Right lobe of liver (tissue), 6 donors: ENCODE results near the gene GTF2A1L. TPM values are rescaled to one million over a fixed set of nuclear protein-coding genes. Genes with fewer than 3 reads are reported as not detected.

Source experiments
- ATAC-seq, 4 donors: fragments of 200-7000 bp; cut with Tn5 transposase; one replicate each; pipeline ENCODE4 v1.9.1; 2020; ENCODE audit warnings: mild to moderate bottlenecking in 4 of 4, moderate library complexity in 4 of 4
- DNase-seq, 3 donors: peaks; one replicate each; pipeline ENCODE4 v3.0.0-alpha.2; 2020
- H3K27ac ChIP-seq, 3 donors: fragments of 200-600 bp; one replicate each; pipeline ENCODE4 v1.8.0; 2022
- H3K27me3 ChIP-seq, 2 donors: fragments of 200-600 bp; one replicate each; pipeline ENCODE4 v1.8.0; 2022
- H3K36me3 ChIP-seq, 4 donors: fragments of 200-600 bp; sonication (generic) in 1 of 4; one replicate each; pipeline versions ENCODE4 v1.5.1 to v1.8.0; 2017 to 2022; ENCODE audit warnings: control low read depth in 1 of 4
- H3K4me1 ChIP-seq, 4 donors: fragments of 200-600 bp; sonication (generic) in 1 of 4; one replicate each; pipeline versions ENCODE4 v1.5.1 to v1.8.0; 2017 to 2022; ENCODE audit warnings: control low read depth in 1 of 4
- H3K4me3 ChIP-seq, 3 donors: fragments of 200-600 bp; one replicate each; pipeline ENCODE4 v1.8.0; 2022
- H3K9me3 ChIP-seq, 4 donors: fragments of 200-600 bp; sonication (generic) in 1 of 4; one replicate each; pipeline versions ENCODE4 v1.5.1 to v1.8.0; 2017 to 2022; ENCODE audit warnings: control low read depth in 1 of 4
- CTCF ChIP-seq, 4 donors: fragments of 200-600 bp in 3 of 4; fragments of 450-650 bp in 1 of 4; IDR thresholded peaks; one replicate each; pipeline versions ENCODE4 v1.5.1 to v1.8.0; 2016 to 2022; ENCODE audit warnings: antibody characterized with exemption in 4 of 4, mild to moderate bottlenecking in 2 of 4
- POLR2A ChIP-seq: fragments of 450-650 bp; IDR thresholded peaks from one replicate; pipeline ENCODE4 v1.6.1; 2017; ENCODE audit warnings: antibody characterized with exemption, mild to moderate bottlenecking
- WGBS: methylation state at CpG from one replicate; pipeline ENCODE4 v1.1.6; 2018; ENCODE audit warnings: low coverage, low lambda C conversion rate; ENCODE audit not compliant: insufficient coverage; ENCODE audit errors: missing lambda C conversion rate; 5-methylcytosine and 5-hydroxymethylcytosine counted together
- intact Hi-C, 2 donors: fragments of 100-400 bp; cut with DNase I; formaldehyde crosslinking; loops; one replicate each; pipeline versions ENCODE4 v1.11.2 to v1.14.1; 2022
- total RNA-seq, 6 experiments: library from RNA; depleted of rRNA in 2 of 6; stranded (reverse); fragments of >200 nt in 2 of 6; fragmentation: NEBNext Ultra II Directional in 3 of 6; extraction: Animal tissue kit (Norgen Biotek cat#: 25700) in 3 of 6; gene quantifications; one replicate each; pipeline versions ENCODE4 v1.1.0 to v1.2.4, GENCODE V29; 2016 to 2023
- donor health status: DM: no; HTN: yes; CAD: no.
- donor health status: DM: no; HTN: no; CAD: no.
- donor health status: DM: no; HTN: no; CAD: no.
- donor health status: DM: no; HTN: yes; CAD: no.
- donor health status: DM: no; HTN: yes; CAD: no.

GTF2A1L gene
- total RNA-seq, 6 experiments from 2014 or later = 0.58 to 0.66 TPM; not detected in 4

DNA sequence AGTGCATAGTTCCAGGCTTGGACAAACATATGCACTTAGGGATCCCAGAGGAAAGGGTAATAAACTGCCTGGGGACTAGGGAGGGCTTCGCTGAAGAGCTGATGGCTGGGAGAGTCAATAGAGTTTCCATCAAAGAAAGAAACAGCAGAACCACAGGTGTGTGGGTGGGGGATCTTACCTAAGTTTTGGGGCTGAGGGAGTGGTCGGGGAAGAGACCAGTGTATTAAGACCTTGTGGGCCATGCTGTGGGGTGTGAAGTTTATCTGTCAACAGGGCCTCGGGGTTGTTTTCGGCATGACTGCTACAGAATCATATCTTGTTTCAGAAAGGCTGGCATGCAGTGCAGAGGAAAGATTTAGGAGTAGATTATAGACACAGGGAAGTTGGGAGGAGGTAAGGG lies 31.2 kb upstream of the GTF2A1L start:
- ATAC-seq (no peak), DNase-seq (no peak)
- no peaks in the 10 kb centered on the region for H3K4me1 ChIP-seq
- no peaks in the 10 kb centered on the region for H3K9me3 ChIP-seq
- no peaks in the 10 kb centered on the region for H3K36me3 ChIP-seq
- TF ChIP-seq CTCF (IDR thresholded peaks at IDR 0.05) = no peak
- no peak for TF ChIP-seq POLR2A
- H3K27ac ChIP-seq = no peak overlapping the region
- intact Hi-C loops = no loop called here
- WGBS = 55% methylated on average over 4 of the region's 4 CpGs
- no peaks in the 10 kb centered on the region for H3K27me3 ChIP-seq
- H3K4me3 ChIP-seq = no peak overlapping the region

DNA sequence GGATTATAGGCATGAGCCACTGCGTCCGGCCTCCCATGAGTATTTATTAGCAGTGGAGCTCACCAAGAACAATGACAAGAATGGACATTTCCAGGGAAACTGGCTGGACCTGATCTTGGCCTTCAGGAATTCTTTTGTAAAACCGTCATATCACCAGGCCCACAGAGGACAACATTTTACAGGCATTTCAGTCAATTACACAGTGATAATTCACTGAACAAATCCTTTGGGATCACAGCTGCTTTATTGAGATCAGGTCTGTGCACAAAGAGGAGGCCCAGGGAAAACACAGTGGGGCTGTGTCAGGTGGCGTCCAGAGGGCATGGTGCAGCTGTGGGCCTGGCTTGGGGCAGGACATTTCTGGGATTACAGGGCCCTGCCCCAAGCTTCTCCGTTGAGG lies 30.1 kb upstream of the GTF2A1L start:
- no peak overlapping the region for H3K4me3 ChIP-seq
- H3K9me3 ChIP-seq = no peaks in the 10 kb centered on the region
- WGBS = 88% methylated on average over 5 of the region's 5 CpGs
- H3K4me1 ChIP-seq = no peaks in the 10 kb centered on the region
- TF ChIP-seq CTCF (IDR thresholded peaks at IDR 0.05) (no peak), POLR2A (no peak)
- no peak overlapping the region for H3K27ac ChIP-seq
- H3K27me3 ChIP-seq = no peaks in the 10 kb centered on the region
- H3K36me3 ChIP-seq = no peaks in the 10 kb centered on the region
- intact Hi-C loops = no loop called here
- no peak for ATAC-seq
- no peak for DNase-seq

- ATAC-seq = no peak
- no peaks in the 10 kb centered on the region for H3K4me1 ChIP-seq
Measured at GRCh38 chr2:48587961-48588360, 29.7 kb upstream of the GTF2A1L start.

GRCh38 chr2:48588745-48589144 lies 28.9 kb upstream of the GTF2A1L start:
- Histone ChIP-seq H3K27ac (no peak overlapping the region), H3K36me3 (no peaks in the 10 kb centered on the region), H3K4me3 (no peak overlapping the region), H3K9me3 (no peaks in the 10 kb centered on the region), H3K27me3 (no peaks in the 10 kb centered on the region), H3K4me1 (no peaks in the 10 kb centered on the region)
- ATAC-seq (no peak), DNase-seq (no peak)
- 33% methylated on average over 1 of the region's 1 CpG for WGBS
- TF ChIP-seq POLR2A = no peak
- no peak for TF ChIP-seq CTCF (IDR thresholded peaks at IDR 0.05)
- intact Hi-C loops = no loop called here

More at GRCh38 chr2:48587961-48588360, 29.7 kb upstream of the GTF2A1L start:
- DNase-seq = no peak
- no peak overlapping the region for H3K4me3 ChIP-seq
- H3K9me3 ChIP-seq = no peaks in the 10 kb centered on the region
- H3K27me3 ChIP-seq = no peaks in the 10 kb centered on the region
- intact Hi-C loops = no loop called here
- no peaks in the 10 kb centered on the region for H3K36me3 ChIP-seq
- TF ChIP-seq CTCF (IDR thresholded peaks at IDR 0.05) = no peak
- TF ChIP-seq POLR2A = no peak
- no peak overlapping the region for H3K27ac ChIP-seq
- WGBS = 88% methylated on average over 3 of the region's 3 CpGs
